ENCODE data around the gene BCL11A.

The BCL11A gene

DNA sequence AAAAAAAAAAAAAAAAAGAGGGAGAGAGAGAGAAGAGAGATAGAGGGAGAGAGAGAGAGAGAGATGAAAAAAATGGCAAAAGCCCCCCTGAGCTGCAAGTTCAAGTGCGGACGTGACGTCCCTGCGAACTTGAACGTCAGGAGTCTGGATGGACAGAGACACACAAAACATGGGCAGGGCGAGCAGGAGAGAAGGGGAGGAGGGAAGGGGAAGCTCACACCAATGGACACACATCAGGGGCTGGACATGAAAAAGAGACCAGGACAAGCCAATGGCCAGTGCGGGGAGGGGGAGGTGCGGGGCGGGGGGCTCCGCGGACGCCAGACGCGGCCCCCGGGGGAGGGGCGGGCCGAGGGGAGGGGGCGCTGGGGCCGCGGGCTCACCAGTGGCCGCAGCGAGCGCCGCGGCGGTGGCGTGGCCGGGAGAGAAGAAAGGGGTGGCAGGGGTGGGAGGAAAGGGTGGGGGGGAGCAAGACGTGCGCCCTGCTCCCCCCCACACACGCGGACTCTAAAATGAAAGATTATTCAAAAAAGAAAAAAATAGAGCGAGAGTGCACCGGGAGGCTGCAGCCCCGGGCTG lies at the start of gene BCL11A:
Gene BCL11A, minus strand, starts transcription at position 160 of the 579 bp plus-strand sequence. CDS start 384 bp downstream, outside the sequence.
- DNase-seq (ENCODE audit: low read depth), result peak; percentile 72
- TF ChIP-seq, protein P1, sequence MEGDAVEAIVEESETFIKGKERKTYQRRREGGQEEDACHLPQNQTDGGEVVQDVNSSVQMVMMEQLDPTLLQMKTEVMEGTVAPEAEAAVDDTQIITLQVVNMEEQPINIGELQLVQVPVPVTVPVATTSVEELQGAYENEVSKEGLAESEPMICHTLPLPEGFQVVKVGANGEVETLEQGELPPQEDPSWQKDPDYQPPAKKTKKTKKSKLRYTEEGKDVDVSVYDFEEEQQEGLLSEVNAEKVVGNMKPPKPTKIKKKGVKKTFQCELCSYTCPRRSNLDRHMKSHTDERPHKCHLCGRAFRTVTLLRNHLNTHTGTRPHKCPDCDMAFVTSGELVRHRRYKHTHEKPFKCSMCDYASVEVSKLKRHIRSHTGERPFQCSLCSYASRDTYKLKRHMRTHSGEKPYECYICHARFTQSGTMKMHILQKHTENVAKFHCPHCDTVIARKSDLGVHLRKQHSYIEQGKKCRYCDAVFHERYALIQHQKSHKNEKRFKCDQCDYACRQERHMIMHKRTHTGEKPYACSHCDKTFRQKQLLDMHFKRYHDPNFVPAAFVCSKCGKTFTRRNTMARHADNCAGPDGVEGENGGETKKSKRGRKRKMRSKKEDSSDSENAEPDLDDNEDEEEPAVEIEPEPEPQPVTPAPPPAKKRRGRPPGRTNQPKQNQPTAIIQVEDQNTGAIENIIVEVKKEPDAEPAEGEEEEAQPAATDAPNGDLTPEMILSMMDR (conservative IDR thresholded peaks at IDR 0.05; ENCODE audit: low read depth, low read length), result no peak
- peak within 1 kb of the TSS; percentile 68 for H3K4me3 ChIP-seq (ENCODE audit: low read length)

DNA sequence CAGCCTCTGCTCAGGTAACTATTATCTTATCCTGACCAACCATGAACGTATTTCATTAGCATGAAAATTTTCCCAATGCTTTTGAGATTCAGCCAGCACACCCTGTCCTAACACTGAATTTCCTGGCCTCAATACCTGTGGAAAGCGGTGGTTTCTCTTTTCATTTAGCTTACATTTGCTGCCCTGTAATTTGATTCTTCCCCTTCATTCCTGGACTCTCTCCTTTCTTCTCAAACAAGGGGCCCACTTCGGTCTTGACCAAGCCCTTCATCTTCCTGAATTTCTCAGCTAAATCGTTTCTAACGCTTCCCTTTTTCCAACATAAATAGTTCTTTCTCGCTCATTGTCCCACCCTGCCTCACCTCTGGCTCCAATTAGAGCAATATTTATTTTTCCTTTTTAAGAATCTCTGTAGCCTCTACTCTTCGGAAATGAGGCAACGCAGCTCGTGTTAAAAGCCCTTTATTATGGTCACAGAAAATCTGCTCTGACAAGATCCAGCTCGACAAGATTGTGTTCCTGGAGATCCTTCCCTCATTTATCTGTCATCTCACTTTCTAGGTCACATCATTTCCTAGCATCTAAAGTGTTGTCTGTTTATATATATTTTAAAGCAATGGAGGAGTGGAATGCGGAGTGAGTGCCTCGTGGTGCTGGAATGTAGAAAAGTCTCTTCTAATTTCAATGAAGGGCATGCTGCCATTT lies 49.5 kb upstream of the BCL11A start:
- TF ChIP-seq, protein P1 (conservative IDR thresholded peaks at IDR 0.05; ENCODE audit: low read depth, low read length), result no peak
- H3K4me3 ChIP-seq (ENCODE audit: low read length), result no peak overlapping the region
- DNase-seq (ENCODE audit: low read depth), result no peak

DNA sequence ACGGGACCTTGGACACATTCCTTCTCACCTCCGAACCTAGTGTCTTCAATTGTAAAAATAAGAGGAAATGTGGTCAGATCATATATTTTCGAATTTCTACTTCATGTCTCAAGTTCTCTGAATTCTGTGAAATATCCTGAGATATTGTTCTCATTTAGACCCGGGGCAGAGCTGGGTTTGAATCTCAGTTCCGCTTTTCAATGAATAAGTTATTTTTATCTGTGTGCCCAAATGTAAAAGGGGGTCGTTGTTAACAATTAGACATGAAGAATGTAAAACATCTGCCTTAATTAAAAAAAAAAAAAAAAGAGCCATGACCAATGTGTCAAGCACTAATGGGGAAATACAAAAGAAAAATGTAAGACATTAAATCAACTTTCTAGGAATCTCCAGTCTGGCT lies 48.9 kb upstream of the BCL11A start:
- TF ChIP-seq, protein P1 (conservative IDR thresholded peaks at IDR 0.05; ENCODE audit: low read depth, low read length), result no peak
- H3K4me3 ChIP-seq (ENCODE audit: low read length), result no peak overlapping the region
- DNase-seq (ENCODE audit: low read depth), result no peak

DNA sequence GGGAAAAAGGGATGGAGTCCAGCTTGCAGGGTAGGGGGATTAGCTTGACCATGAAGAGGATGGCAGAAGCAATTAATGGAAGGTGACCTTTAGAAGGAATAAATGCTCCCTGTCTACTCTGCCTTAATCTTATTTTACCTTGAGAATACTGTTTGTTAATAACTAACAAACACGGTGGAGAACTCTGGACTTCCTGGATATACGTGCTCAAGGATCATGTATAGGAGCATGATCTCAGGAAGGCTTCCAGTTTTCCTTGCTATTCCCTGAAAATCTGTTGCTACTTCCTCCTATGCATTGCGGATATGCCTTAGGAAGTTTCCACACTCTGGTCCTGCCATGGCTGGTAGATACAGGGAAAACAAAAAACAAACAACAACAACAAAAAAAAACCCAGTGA lies 44.8 kb upstream of the BCL11A start:
- TF ChIP-seq, protein P1 (conservative IDR thresholded peaks at IDR 0.05; ENCODE audit: low read depth, low read length), result no peak
- no peak overlapping the region for H3K4me3 ChIP-seq (ENCODE audit: low read length)
- DNase-seq (ENCODE audit: low read depth), result no peak

DNA sequence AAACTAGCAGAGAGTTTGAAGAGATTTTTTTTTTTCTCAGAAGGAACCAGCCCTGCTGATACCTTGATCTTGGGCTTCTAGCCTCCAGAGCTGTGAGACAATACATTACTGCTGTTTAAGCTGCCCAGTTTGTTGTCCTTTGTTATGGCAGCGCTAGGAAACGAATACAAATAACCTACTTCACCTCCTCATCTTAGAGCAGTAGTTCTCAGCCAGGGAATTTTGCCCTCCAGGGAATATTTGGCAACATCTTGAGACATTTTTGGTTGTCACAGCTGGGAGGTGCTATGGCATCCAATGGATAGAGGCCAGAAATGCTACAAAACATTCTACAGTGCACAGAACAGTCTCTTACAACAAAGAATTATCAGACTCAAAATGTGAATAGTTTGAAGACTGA lies 43.9 kb upstream of the BCL11A start:
- no peak for DNase-seq (ENCODE audit: low read depth)
- H3K4me3 ChIP-seq (ENCODE audit: low read length), result no peak overlapping the region
- TF ChIP-seq, protein P1 (conservative IDR thresholded peaks at IDR 0.05; ENCODE audit: low read depth, low read length), result no peak

DNA sequence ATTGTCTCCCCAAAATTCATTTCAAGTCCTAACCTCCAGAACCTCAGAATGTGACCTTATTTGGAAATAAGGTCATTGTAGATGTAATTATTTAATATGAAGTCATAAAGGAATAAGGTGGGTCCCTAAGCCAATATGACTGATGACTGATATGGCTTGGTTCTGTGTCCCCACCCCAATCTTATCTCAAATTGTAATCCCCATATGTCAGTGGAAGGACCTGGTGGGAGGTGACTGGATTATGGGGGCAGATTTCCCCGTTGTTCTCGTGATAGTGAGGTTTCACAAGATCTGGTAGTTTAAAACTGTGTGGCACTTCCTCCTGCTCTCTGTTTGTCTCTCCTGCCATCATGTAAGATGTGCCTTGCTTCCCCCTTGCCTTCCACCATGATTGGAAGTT lies 43.0 kb upstream of the BCL11A start:
- TF ChIP-seq, protein P1 (conservative IDR thresholded peaks at IDR 0.05; ENCODE audit: low read depth, low read length), result no peak
- no peak overlapping the region for H3K4me3 ChIP-seq (ENCODE audit: low read length)
- no peak for DNase-seq (ENCODE audit: low read depth)

DNA sequence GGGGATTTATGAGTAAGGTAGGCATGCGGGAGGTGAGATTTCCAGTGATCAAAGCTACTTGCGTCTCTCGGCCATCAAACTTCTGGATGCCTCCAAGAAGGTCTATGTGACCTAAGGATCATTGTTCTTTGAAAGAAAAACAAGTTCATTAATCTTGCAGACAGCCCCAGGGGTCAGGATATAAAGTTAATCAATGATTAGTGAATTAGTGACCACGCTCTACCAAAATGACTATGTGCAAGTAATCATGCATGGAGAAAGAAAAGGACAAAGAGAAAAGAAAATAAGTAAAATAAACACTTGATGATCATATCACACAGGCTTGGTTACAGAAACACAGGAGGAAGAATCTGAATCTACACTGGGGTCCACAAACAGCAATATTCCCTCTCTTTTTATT lies 42.5 kb upstream of the BCL11A start:
- no peak overlapping the region for H3K4me3 ChIP-seq (ENCODE audit: low read length)
- no peak for DNase-seq (ENCODE audit: low read depth)
- TF ChIP-seq, protein P1 (conservative IDR thresholded peaks at IDR 0.05; ENCODE audit: low read depth, low read length), result no peak

Measured in retinal pigment epithelial cell (primary cell).